HG02798 (cell line): ENCODE results near the gene PKD1L1.

Source experiments
- ATAC-seq: cut with Tn5 transposase; IDR thresholded peaks from one replicate; pipeline ENCODE4 v1.9.1; 2021; ENCODE audit warnings: mild to moderate bottlenecking; ENCODE audit not compliant: unreplicated experiment, poor library complexity

The PKD1L1 gene

DNA sequence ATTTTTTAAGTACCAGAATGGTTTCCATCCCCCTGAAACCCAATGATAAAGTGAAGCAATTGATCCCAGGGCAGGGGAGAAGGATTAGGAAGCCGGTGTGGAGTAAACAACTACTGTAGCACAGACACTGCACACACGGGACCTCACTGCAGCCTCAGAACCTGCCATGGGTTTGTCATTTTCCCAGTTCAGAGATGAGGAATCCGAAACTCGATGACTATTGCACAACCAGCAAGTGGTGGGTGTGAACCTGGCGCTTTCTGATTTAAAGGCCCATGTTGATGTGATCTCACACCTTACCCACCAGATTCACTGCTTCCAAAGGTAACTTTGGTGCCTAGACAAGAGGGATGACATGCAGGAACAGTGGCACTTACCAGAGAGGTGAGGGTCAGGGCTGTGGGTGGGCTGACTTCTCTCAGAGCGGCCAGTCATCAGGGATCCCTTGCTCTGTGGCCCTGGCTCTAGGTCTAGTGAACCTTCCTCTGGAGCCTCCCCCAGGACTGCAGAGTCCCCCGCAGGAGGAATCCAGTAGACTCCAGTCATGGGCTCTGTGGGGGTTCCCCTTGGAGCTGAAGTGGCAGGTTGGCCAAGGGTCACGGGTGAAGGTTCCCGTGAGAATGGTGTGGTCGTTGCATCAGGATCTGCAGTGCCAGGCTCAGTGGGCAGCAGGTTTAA is 62.8 kb downstream of the PKD1L1 start:
- ATAC-seq = no peak

DNA sequence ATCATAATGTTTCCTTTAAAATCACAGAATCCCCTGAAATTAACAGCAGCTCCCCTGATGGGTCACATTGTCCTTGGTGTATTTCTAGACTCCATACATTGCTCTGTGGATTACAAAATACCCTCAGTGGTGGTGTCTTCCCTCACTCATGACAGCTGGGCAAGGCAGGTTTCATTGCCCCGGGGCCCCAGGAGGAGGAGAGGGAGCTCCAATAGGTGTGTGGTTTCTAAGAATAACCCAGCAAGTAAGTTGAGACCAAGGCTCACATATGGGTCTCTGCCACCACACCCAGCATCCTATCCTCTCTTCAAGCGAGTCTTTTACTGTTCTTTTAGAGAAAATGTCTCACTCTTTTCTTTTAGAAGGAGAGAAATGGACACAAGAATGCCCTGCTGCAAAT is 63.6 kb downstream of the PKD1L1 start:
- no peak for ATAC-seq

GRCh38 chr7:47882635-47883034 is 65.6 kb downstream of the PKD1L1 start:
- no peak for ATAC-seq

DNA sequence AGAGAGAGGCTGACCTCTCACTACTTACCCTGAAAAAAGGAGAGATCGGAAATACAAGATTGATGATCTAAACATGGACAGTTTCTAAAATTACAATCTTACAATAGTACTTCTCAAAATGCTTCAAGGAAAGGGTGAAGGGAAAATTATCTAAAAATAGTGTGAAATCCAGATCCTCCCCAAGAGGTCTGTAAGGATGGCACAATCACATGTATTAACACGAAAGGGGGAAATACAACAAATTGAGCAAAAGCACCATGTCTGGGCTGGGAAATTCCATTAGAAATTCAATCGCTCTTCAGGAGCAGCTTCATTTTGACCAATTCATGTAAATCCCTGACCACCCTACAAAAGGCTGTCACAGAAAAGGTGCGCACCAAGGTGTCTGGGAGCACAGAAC is 67.0 kb downstream of the PKD1L1 start:
- ATAC-seq = no peak

DNA sequence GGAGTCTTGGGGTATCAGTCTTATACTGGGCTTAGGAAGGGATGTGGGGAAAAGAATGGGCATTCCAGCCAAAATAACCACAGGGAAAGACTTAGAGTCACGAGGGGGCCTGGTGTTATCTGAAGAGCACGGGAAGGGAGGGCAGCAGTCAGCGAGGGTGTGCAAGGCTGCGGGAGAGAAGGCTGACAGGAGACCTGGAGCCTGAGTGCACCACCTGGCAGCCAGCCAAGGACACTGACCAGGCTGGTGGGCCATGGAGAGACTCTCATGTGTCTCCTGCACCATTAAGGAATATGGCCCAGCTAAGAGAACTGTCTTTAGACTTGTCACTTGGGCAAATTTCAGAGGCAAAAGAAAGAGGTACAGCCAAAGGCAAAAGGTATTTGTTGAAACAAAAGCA is 69.6 kb downstream of the PKD1L1 start:
- ATAC-seq = no peak

DNA sequence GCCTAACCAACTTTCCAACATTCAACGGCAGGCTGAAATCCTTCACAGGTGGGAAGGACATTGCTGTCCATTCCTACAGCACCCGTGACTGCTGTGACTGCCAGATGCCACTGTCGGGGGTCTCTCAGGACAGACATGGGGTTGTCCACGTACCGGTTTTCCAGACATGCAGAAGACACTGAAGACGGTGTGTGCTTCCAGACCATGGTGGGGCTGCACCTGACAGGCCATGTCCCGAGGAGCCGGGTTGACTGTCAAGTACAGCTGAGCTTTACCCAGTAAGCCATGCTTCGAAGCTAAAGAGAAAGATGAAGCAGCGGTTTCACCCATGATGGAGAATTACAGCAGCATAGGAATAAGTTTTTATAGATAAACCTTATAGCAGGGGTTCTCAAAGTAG is 70.9 kb downstream of the PKD1L1 start:
- no peak for ATAC-seq

DNA sequence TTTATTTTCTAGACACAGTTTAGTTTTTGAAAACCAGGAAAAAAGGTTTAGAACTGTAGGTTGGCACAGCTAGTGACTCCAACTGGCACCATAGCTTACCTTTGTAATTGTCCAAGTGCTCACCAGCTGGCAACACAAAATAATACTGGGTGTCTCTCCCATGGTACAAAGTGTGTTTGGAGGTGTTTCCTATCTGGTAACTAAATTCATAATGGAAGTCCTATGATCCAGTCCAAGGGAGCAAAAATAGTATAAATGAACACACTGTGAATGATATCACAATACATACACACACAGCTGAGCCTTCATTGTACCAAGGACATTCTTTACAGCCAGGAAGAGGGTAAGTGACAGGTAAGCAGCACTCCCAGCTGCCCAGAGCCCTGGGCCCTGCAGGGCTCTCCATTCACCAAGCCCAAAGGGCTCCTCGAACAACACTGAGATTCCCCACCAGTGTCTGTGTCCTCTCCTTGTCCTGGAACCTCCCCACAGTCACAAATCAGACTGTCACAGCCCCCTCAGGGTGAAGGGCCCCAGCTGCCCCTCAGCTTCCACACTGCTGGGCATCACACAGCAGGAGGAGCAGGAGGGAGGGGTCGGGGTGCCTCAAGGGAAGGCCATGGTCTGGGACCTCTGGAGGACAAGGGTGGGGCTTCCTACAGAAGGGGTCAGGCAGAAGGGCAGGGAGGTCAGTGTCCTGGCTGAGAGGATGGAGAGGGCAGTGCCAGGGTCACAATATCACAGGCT is 72.1 kb downstream of the PKD1L1 start:
- no peak for ATAC-seq

- no peak for ATAC-seq
Observed at GRCh38 chr7:47875406-47875805, 72.9 kb downstream of the PKD1L1 start.

DNA sequence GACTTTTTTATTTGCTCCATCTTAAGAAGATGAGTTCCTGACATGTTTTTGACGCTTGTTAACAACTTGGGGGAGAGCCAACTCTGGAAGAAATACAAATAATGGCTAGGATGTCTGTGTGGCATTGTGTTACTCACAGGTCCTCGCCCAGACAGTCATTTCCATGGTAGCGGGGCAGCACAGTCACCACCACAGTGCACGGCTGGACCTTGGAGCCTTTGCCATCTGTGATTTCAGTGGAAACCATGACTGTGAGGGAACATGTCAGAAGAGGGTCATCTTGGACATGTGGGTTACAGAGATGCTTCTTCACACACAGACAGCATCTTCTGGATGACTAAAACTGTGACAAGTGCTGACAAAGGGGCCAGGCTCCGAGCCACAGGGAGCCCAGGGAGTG is 74.5 kb downstream of the PKD1L1 start:
- ATAC-seq = no peak

GRCh38 chr7:47867286-47867685 is 81.0 kb downstream of the PKD1L1 start:
- ATAC-seq = no peak

DNA sequence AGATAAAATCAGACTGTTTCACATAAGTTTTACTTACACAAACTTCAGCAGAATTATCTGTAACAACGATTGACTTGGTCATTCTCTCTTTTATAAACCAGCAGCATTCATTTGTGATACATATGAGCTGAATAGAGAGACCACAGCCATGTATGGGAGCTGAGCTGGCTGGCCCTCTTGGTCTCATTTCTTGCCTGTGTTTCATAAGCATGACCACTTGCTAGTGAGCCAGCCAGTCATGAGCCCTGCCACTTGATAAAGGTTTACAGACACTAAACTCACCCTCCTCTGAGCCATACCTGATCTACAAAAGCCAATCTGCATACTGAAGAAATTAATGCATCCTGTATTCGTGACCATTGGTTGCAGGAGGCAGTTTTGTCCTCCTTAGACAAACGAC is 82.1 kb downstream of the PKD1L1 start:
- ATAC-seq = no peak

DNA sequence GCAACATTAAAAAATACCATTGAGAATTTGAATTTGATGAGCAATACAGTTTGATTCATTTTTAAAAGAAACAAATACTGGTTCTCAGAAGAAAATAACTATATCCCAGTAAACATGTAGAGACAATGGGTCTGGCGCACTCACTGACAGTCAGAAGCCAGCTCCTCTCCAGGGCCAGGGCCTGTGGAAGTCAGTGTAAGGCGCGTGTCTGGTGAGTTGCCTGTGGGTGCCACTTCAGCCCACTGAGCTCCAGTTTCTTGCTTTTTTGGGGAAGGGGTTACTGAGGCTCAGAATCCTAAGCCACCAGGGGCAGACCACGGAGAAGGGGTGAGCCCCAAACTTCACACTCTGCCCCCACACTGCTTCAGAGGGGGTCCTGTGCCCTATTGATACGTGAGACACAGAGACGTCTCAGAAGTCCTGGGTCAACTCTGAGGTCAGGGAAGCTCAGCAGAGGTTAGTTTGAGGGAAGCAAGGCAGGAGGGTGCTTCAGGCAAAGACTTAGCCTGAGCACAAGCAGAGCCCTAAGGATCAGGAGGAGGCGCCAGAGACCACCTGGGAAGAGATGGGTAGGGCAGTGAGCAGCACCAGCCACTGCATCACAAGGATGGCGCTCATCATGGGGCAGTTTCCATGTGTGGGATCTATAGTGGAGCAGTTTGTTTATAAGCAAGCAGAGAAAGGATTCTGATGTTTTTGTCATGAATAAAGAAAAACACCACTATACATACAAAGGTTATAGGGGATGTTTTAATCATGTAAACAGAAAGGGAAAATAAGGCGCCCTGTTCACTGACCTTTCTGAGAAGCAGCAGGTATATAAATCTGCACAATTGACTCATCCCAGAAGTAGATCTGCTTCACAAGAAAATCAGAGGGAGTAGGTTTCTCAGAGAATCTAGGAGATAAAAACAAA is 95.7 kb downstream of the PKD1L1 start:
- ATAC-seq = no peak

DNA sequence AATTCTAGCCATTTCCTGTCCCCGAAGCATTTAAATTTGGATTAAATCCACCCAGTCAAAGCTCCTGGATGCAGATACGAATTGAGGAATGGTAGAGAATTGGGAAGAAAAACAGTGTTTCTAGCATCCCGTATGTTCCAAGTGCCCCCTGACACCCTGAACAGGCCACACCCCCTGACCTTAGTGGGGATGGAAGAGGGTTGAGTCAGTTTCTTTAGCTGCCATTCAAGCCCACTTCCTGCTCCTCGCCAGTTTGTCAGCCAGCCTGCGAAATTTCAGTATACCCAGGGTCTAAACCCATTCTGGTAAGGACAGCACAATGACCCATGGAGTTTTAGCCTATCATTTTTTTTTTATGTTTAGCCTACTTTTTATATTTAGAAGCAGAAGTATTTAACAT is 101.1 kb downstream of the PKD1L1 start:
- ATAC-seq = no peak

DNA sequence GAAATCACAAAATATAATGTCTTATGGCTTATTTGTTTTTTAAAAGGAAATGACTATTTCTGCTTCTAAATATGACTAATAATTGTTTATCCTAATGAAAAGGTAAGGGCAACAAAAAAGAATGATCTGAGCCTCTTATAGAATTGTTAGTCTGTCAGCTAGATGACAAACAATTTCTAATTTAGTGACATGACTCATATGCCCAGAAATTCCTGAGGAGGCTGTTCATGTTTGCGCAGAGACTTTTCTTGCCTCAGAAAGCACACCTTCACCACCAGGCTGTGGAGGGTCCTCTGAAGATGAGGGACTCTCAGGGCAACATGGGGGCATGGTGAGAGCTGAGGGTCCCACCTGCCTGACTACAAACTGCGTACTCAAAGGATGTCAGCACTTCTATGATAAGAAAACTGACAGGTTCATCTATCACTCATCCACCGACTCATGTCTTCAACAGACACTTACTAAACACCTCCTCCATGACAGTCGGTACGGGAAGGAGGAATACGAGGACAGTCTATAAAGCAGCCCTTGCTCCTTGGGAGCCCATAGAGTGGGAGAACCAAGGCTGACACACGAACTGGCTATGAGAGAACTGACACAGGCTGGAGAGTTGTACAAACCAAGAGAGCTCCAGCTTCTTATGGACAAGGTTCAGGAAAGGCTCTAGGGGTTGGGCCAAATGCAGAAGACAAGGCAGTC is 102.0 kb downstream of the PKD1L1 start:
- no peak for ATAC-seq

GRCh38 chr7:47844311-47844710 is 104.0 kb downstream of the PKD1L1 start:
- ATAC-seq = no peak

DNA sequence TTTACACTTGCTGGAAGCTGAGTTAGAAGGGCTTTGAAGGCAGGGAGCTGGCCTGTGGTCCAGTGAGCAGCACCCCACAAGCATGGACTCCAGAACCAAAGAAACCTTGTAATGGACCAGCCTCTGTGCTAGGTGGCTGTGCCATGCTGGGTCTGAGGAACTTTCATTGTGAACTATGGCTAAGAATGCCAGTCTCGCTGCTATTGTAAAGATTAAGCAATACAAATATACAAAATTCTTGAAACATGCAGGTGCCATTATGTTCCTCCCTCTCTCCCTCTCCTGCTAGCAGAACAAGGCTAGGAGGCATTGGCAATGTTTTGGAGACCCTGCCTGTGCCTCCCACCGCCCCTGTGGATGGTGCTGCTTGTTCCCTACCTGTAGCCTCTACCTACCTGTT is 105.0 kb downstream of the PKD1L1 start:
- ATAC-seq = no peak

GRCh38 chr7:47839381-47839780 is 108.9 kb downstream of the PKD1L1 start:
- ATAC-seq = no peak

- no peak for ATAC-seq
Observed at GRCh38 chr7:47837826-47838225, 110.4 kb downstream of the PKD1L1 start.

- no peak for ATAC-seq
Observed at GRCh38 chr7:47836503-47837202, 111.6 kb downstream of the PKD1L1 start.

- no peak for ATAC-seq
Observed at GRCh38 chr7:47836080-47836479, 112.2 kb downstream of the PKD1L1 start.
